K562 (cell line): Measurements from ENCODE around the gene RALGAPA2. TPM values are rescaled to one million over a fixed set of nuclear protein-coding genes. Genes with fewer than 3 reads are reported as not detected.

Source experiments
- ATAC-seq: fragments of 200-7000 bp; cut with Tn5 transposase; 3 replicates; pipeline ENCODE4 v1.9.1; 2020; ENCODE audit warnings: moderate library complexity
- BruUV-seq: library from RNA; stranded (reverse); fragments of 400-500 nt; replicated peaks from 2 replicates; lab custom pipeline; 2021; lab: Mats Ljungman, UMichigan
- CTCF ChIA-PET: fragments of 300-600 bp; formaldehyde crosslinking; extraction: SDS; loops from one replicate; lab custom pipeline; 2021; ENCODE audit warnings: low intra/inter-chr PET ratio; lab: Yijun Ruan, JAX
- POLR2A ChIA-PET: fragments of 300-600, 350-650 bp; sonication (Branson Sonifier 250); formaldehyde crosslinking; extraction: SDS; loops from one replicate; lab custom pipeline; 2021; ENCODE audit warnings: antibody characterized with exemption, inconsistent platforms; lab: Yijun Ruan, JAX
- DNase-seq, 4 experiments: peaks; one replicate each; pipeline versions ENCODE4 v3.0.0 to v3.0.0-alpha.2; 2011 to 2018; ENCODE audit warnings: low spot score in 3 of 4, mixed read lengths in 3 of 4; ENCODE audit errors: extremely low read depth in 1 of 4
- FAIRE-seq: peaks from 2 replicates; lab custom pipeline; 2011; peaks lifted over from hg19 to GRCh38; lab: Jason Lieb, UNC
- H2AFZ ChIP-seq: 2 replicates; pipeline ENCODE4 v1.6.0; 2011; ENCODE audit warnings: low read depth, low read length, control low read depth, inconsistent platforms
- H3K27ac ChIP-seq: fragments of 200-600 bp; 3 replicates; pipeline ENCODE4 v1.8.0; 2011; ENCODE audit warnings: low read depth, mild to moderate bottlenecking, control low read depth, inconsistent platforms, low read length, moderate library complexity, mixed read lengths; ENCODE audit errors: extremely low read depth
- H3K27me3 ChIP-seq, 2 experiments: fragments of 300-600 bp in 1 of 2; 2 replicates in 1 of 2; 3 replicates in 1 of 2; pipeline versions ENCODE4 v1.6.0 to v1.8.0; 2011; ENCODE audit warnings: inconsistent platforms in 2 of 2, low read length in 2 of 2, mild to moderate bottlenecking in 1 of 2, mixed read lengths in 1 of 2, moderate library complexity in 1 of 2; ENCODE audit not compliant: control insufficient read depth in 2 of 2, insufficient read depth in 2 of 2
- H3K36me3 ChIP-seq: fragments of 300-600 bp; 3 replicates; pipeline ENCODE4 v1.8.0; 2011; ENCODE audit warnings: mild to moderate bottlenecking, low read length, inconsistent platforms; ENCODE audit not compliant: control insufficient read depth, insufficient read depth
- H3K4me1 ChIP-seq, 2 experiments: fragments of 200-600 bp in 1 of 2; replicated peaks in 1 of 2; 2 replicates in 1 of 2; 3 replicates in 1 of 2; pipeline versions ENCODE4 v1.5.1 to v1.8.0; 2011; ENCODE audit warnings: inconsistent platforms in 2 of 2, low read length in 2 of 2, mild to moderate bottlenecking in 1 of 2, mixed read lengths in 1 of 2, moderate library complexity in 1 of 2; ENCODE audit not compliant: control insufficient read depth in 2 of 2, insufficient read depth in 2 of 2
- H3K4me2 ChIP-seq: 2 replicates; pipeline ENCODE4 v1.6.1; 2011; ENCODE audit warnings: low read length, control low read depth, inconsistent platforms, mixed read lengths; ENCODE audit not compliant: insufficient read depth
- H3K4me3 ChIP-seq: fragments of 200-600 bp; sonication (generic), shearing (Covaris generic); 2 replicates; pipeline ENCODE4 v1.5.1; 2016; ENCODE audit warnings: control low read depth, inconsistent platforms
- H3K79me2 ChIP-seq: fragments of 200-600 bp; 3 replicates; pipeline ENCODE4 v1.8.0; 2011; ENCODE audit warnings: low read length, inconsistent platforms; ENCODE audit not compliant: control insufficient read depth, insufficient read depth
- H3K9ac ChIP-seq, 2 experiments: 2 replicates each; pipeline versions ENCODE4 v1.6.0 to v1.6.1; 2011; ENCODE audit warnings: low read depth in 2 of 2, low read length in 2 of 2, control low read depth in 1 of 2, inconsistent platforms in 1 of 2, mild to moderate bottlenecking in 1 of 2, mixed read lengths in 1 of 2; ENCODE audit not compliant: insufficient read depth in 1 of 2
- H3K9me1 ChIP-seq: one replicate; pipeline ENCODE4 v1.6.0; 2011; ENCODE audit warnings: inconsistent platforms, mild to moderate bottlenecking, low read length, moderate library complexity; ENCODE audit not compliant: control insufficient read depth, insufficient read depth
- H3K9me3 ChIP-seq: replicated peaks from 2 replicates; pipeline ENCODE4 v1.5.1; 2011; ENCODE audit warnings: low read depth, low read length, inconsistent platforms; ENCODE audit not compliant: control insufficient read depth, insufficient read depth
- H4K20me1 ChIP-seq: replicated peaks from 2 replicates; pipeline ENCODE4 v1.6.1; 2011; ENCODE audit warnings: low read length, inconsistent platforms, mixed read lengths; ENCODE audit not compliant: control insufficient read depth, insufficient read depth
- FOSL1 ChIP-seq: fragments of 200-800 bp; sonication (Bioruptor generic); conservative IDR thresholded peaks from 2 replicates; pipeline ENCODE4 v1.6.1; 2016; ENCODE audit warnings: missing genetic modification characterization, missing compliant biosample characterization
- GABPA ChIP-seq: fragments of 200-800 bp; sonication (Bioruptor generic); conservative IDR thresholded peaks from 2 replicates; pipeline ENCODE4 v1.6.1; 2016; ENCODE audit warnings: low read depth, missing genetic modification characterization, missing compliant biosample characterization
- GATAD2B ChIP-seq: fragments of 450-650 bp; IDR thresholded peaks from 2 replicates; pipeline ENCODE4 v1.6.1; 2017; ENCODE audit warnings: mild to moderate bottlenecking, borderline replicate concordance
- IRF2 ChIP-seq: sonication (generic); formaldehyde crosslinking; IDR thresholded peaks from 2 replicates; pipeline ENCODE4 v1.8.1; 2022; ENCODE audit warnings: mild to moderate bottlenecking, missing genetic modification reagents
- MEIS2 ChIP-seq: fragments of 450-650 bp; IDR thresholded peaks from 2 replicates; pipeline ENCODE4 v1.6.1; 2014; ENCODE audit warnings: mild to moderate bottlenecking; ENCODE audit not compliant: partially characterized antibody
- MYC ChIP-seq, 2 experiments: fragments of 250-450 bp in 1 of 2; sonication (Bioruptor Pico) in 1 of 2; IDR thresholded peaks; 2 replicates each; pipeline versions ENCODE4 v1.5.1 to v1.6.1; 2012 to 2021; ENCODE audit warnings: low read depth in 2 of 2, borderline replicate concordance in 1 of 2, improper control_type of control experiment in 1 of 2, low read length in 1 of 2, mild to moderate bottlenecking in 1 of 2, moderate library complexity in 1 of 2
- NBN ChIP-seq: fragments of 450-650 bp; IDR thresholded peaks from 2 replicates; pipeline ENCODE4 v1.6.1; 2016; ENCODE audit warnings: low read depth, mild to moderate bottlenecking
- NFXL1 ChIP-seq: fragments of 450-650 bp; formaldehyde crosslinking; IDR thresholded peaks from 2 replicates; pipeline ENCODE4 v1.4.0; 2021; ENCODE audit warnings: mild to moderate bottlenecking
- NR2C1 ChIP-seq, 2 experiments: fragments of 450-650 bp; IDR thresholded peaks; 2 replicates each; pipeline ENCODE4 v1.6.1; 2017; ENCODE audit warnings: mild to moderate bottlenecking in 2 of 2, antibody characterized with exemption in 1 of 2, inconsistent platforms in 1 of 2, missing compliant biosample characterization in 1 of 2, missing genetic modification characterization in 1 of 2
- RNF2 ChIP-seq: sonication (generic); IDR thresholded peaks from 2 replicates; pipeline ENCODE4 v1.6.1; 2016
- WHSC1 ChIP-seq: IDR thresholded peaks from one replicate; pipeline ENCODE4 v1.6.1; 2012; ENCODE audit warnings: low read length, control low read depth, inconsistent platforms
- ZNF75A ChIP-seq: fragments of 450-650 bp; formaldehyde crosslinking; IDR thresholded peaks from 2 replicates; pipeline ENCODE4 v1.4.0; 2020; ENCODE audit warnings: mild to moderate bottlenecking
- ZNF766 ChIP-seq: fragments of 200-800 bp; sonication (Bioruptor generic); conservative IDR thresholded peaks from 2 replicates; pipeline ENCODE4 v1.6.1; 2016; ENCODE audit warnings: missing genetic modification characterization, missing compliant biosample characterization
- WGBS: fragments of 100-300 bp; shearing (Covaris generic); methylation state at CpG from one replicate; pipeline ENCODE4 v1.1.6; 2016; ENCODE audit warnings: low coverage, mixed read lengths; ENCODE audit not compliant: insufficient coverage; ENCODE audit errors: missing lambda C conversion rate; 5-methylcytosine and 5-hydroxymethylcytosine counted together
- in situ Hi-C: fragments of 300-500 bp; cut with MboI; formaldehyde crosslinking; loops from 4 replicates; pipeline ENCODE4 v1.15.0; 2018; ENCODE audit warnings: inconsistent platforms, mixed read lengths
- intact Hi-C: fragments of 100-400 bp; cut with micrococcal nuclease; formaldehyde crosslinking; loops from 2 replicates; pipeline ENCODE4 v1.14.2; 2022
- polyA plus RNA-seq, 8 experiments: library from polyadenylated mRNA; depleted of rRNA in 4 of 8; stranded (reverse) in 5 of 8; unstranded in 3 of 8; fragments of >200 nt; fragmentation: Nextera tagmentation in 2 of 8; fragmentation: Illumina TruSeq in 1 of 8; extraction: Ambion mirVana in 2 of 8; extraction: Trizol in 1 of 8; gene quantifications; 2 replicates each; pipeline versions ENCODE4 v1.2.1 to v1.2.3, GENCODE V29; 2011 to 2014; ENCODE audit warnings: inconsistent platforms in 1 of 8, missing spikeins in 1 of 8
- total RNA-seq, 7 experiments: library from RNA; depleted of rRNA in 6 of 7; stranded (reverse); fragments of >200 nt in 6 of 7; fragmentation: Illumina TruSeq in 2 of 7; extraction: Trizol in 2 of 7; gene quantifications; 2 replicates each; pipeline versions ENCODE4 v1.2.1 to v1.2.3, GENCODE V29; 2011 to 2021; ENCODE audit warnings: low replicate concordance in 1 of 7
- TF ChIP-seq, protein P1 (sequence below), 2 experiments: fragments of 450-650 bp; IDR thresholded peaks; 2 replicates each; pipeline ENCODE4 v1.6.1; 2016
- TF ChIP-seq, protein P2 (sequence below): IDR thresholded peaks from 3 replicates; pipeline ENCODE4 v1.6.1; 2011; ENCODE audit warnings: borderline replicate concordance, mild to moderate bottlenecking, moderate library complexity; ENCODE audit not compliant: insufficient read length; ENCODE audit errors: extremely low read depth
- TF ChIP-seq, protein P3 (sequence below): fragments of 450-650 bp; formaldehyde crosslinking; IDR thresholded peaks from 2 replicates; pipeline ENCODE4 v1.4.0; 2022; ENCODE audit warnings: mild to moderate bottlenecking, moderate library complexity
- TF ChIP-seq, protein P4 (sequence below): fragments of 250-450 bp; sonication (Bioruptor Pico); IDR thresholded peaks from 2 replicates; pipeline ENCODE4 v1.4.0; 2020; ENCODE audit warnings: mild to moderate bottlenecking

The RALGAPA2 gene
- total and polyA plus RNA-seq, 9 of the 15 experiments (the other 6 are each of a cell fraction or from before 2014, with no cell fraction given): 0.35 to 2.7 (median 1.4) TPM

DNA sequence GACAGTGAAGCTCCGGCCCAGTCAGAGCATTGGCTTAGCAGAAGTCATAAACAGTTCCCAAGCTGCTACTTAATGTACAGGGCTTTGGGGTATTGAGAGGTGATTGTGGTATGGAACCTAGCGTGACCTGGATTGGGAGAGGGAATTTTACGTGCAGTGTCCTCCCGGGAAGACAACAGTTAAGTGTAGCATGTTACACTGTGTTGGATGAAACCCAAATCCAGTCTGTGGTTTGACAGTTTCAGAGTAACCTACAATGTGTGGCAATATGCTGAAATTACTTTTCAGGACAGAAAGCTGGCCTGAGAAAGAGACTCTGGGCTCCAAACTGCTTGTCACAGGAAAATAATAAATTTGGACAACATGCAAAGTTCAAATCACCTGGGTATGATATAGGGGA, 28.1 kb upstream of the RALGAPA2 start:
- 0% methylated on average over 4 of the region's 4 CpGs for WGBS
- Histone ChIP-seq H3K4me2 (no peak overlapping the region), H3K9ac (no peak overlapping the region), H3K79me2 (no peaks in the 10 kb centered on the region), H3K27ac (no peak overlapping the region), H3K9me1 (no peaks in the 10 kb centered on the region), H2AFZ (no peak overlapping the region), H3K36me3 (no peaks in the 10 kb centered on the region), H3K9me3 (no peaks in the 10 kb centered on the region), H3K27me3 (peaks cover 4 to 9% of the 10 kb centered on the region in 2 experiments; a peak in 3 of 5 replicates), H3K4me3 (no peak overlapping the region), H3K4me1 (no peaks in the 10 kb centered on the region), H4K20me1 (no peaks in the 10 kb centered on the region)
- no TSS peak for BruUV-seq
- ATAC-seq (no peak), DNase-seq (no peak), FAIRE-seq (no peak)
- in situ Hi-C loops: no loop called here
- POLR2A ChIA-PET: no interaction called here
- intact Hi-C loops: no loop called here
- CTCF ChIA-PET: no interaction called here
- TF ChIP-seq NBN (no peak), WHSC1 (no peak), MYC (IDR thresholded peaks at IDR 0.05; ENCODE audit: low read depth, low read length) (no peak), MYC (CRISPR knock-in tag; IDR thresholded peaks at IDR 0.05; ENCODE audit: borderline replicate concordance, low read depth) (no peak), ZNF75A (CRISPR knock-in tag) (no peak), NR2C1 (IDR thresholded peaks at IDR 0.05) (no peak), NR2C1 (tag; IDR thresholded peaks at IDR 0.05) (no peak), MEIS2 (no peak), GATAD2B (no peak), ZNF766 (CRISPR knock-in tag) (no peak), FOSL1 (no peak), NFXL1 (CRISPR knock-in tag) (no peak), IRF2 (CRISPR knock-in tag) (no peak), GABPA (tag) (no peak), RNF2 (no peak)
- TF ChIP-seq, protein P1, sequence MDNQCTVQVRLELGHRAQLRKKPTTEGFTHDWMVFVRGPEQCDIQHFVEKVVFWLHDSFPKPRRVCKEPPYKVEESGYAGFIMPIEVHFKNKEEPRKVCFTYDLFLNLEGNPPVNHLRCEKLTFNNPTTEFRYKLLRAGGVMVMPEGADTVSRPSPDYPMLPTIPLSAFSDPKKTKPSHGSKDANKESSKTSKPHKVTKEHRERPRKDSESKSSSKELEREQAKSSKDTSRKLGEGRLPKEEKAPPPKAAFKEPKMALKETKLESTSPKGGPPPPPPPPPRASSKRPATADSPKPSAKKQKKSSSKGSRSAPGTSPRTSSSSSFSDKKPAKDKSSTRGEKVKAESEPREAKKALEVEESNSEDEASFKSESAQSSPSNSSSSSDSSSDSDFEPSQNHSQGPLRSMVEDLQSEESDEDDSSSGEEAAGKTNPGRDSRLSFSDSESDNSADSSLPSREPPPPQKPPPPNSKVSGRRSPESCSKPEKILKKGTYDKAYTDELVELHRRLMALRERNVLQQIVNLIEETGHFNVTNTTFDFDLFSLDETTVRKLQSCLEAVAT (IDR thresholded peaks at IDR 0.05): no peak
- TF ChIP-seq, protein P2, sequence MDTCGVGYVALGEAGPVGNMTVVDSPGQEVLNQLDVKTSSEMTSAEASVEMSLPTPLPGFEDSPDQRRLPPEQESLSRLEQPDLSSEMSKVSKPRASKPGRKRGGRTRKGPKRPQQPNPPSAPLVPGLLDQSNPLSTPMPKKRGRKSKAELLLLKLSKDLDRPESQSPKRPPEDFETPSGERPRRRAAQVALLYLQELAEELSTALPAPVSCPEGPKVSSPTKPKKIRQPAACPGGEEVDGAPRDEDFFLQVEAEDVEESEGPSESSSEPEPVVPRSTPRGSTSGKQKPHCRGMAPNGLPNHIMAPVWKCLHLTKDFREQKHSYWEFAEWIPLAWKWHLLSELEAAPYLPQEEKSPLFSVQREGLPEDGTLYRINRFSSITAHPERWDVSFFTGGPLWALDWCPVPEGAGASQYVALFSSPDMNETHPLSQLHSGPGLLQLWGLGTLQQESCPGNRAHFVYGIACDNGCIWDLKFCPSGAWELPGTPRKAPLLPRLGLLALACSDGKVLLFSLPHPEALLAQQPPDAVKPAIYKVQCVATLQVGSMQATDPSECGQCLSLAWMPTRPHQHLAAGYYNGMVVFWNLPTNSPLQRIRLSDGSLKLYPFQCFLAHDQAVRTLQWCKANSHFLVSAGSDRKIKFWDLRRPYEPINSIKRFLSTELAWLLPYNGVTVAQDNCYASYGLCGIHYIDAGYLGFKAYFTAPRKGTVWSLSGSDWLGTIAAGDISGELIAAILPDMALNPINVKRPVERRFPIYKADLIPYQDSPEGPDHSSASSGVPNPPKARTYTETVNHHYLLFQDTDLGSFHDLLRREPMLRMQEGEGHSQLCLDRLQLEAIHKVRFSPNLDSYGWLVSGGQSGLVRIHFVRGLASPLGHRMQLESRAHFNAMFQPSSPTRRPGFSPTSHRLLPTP: no peak
- TF ChIP-seq, protein P3, sequence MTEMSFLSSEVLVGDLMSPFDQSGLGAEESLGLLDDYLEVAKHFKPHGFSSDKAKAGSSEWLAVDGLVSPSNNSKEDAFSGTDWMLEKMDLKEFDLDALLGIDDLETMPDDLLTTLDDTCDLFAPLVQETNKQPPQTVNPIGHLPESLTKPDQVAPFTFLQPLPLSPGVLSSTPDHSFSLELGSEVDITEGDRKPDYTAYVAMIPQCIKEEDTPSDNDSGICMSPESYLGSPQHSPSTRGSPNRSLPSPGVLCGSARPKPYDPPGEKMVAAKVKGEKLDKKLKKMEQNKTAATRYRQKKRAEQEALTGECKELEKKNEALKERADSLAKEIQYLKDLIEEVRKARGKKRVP (CRISPR knock-in tag): no peak
- TF ChIP-seq, protein P4, sequence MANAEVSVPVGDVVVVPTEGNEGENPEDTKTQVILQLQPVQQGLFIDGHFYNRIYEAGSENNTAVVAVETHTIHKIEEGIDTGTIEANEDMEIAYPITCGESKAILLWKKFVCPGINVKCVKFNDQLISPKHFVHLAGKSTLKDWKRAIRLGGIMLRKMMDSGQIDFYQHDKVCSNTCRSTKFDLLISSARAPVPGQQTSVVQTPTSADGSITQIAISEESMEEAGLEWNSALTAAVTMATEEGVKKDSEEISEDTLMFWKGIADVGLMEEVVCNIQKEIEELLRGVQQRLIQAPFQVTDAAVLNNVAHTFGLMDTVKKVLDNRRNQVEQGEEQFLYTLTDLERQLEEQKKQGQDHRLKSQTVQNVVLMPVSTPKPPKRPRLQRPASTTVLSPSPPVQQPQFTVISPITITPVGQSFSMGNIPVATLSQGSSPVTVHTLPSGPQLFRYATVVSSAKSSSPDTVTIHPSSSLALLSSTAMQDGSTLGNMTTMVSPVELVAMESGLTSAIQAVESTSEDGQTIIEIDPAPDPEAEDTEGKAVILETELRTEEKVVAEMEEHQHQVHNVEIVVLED (CRISPR knock-in tag): no peak
